ENCODE data around the gene VCL. TPM values are rescaled to one million over a fixed set of nuclear protein-coding genes. Genes with fewer than 3 reads are reported as not detected.
A peak's percentile ranks its signal among the peaks of the same experiment; 100 is the strongest.
"Not testable (repeated sequence)": the region's sequence is repeated elsewhere in the genome, so short reads cannot be mapped to it uniquely, and the experiment has no call there.

The VCL gene
- total RNA-seq, 1 donor from 2014 or later: 410 TPM

- no peak for DNase-seq (ENCODE audit: low spot score)
Observed at GRCh38 chr10:74036474-74036873, 38.6 kb downstream of the VCL start.

- peak; percentile 84 for DNase-seq (ENCODE audit: low spot score)
Observed at GRCh38 chr10:74039561-74040145, 41.7 kb downstream of the VCL start.

DNA sequence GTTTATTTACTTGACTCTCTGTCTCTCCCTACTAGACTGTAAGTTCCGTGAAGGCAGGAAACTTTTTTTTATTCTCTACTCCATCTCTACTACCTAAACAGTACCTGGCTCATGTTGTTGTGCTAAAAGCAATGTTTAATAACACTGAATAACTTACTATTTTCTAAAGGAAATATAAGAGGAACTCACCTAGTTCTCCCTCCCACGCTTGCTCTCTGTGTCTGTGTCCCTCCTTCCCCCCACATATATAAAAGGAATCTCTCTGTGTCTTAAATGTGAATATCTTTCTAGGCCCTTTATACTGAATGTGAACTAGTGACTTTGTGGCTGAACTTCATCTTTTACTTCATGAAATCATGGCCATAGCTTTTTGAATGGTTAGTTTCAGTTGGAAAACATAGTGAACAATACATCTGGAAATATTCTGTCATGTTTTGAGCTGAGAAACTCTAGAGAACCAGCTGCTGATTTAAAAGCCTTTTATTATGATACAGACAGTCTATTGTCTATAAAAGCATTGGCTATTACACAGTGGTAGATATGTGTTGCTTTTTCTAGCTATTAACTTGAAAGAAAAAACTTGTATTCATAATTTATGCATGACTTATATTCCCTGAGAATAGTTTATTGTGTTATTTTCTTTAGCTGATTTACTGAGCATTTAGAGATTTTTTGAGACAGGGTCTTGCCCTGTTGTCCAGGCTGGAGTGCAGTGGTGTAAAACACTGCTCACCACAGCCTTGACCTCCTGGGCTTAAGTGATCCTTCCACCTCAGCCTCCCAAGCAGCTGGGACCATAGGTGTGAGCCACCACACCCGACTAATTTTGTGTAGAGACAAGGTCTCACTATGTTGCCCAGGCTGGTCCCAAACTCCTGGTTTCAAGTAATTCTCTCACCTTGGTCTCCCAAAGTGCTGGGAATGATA lies 42.5 kb downstream of the VCL start:
- DNase-seq (ENCODE audit: low spot score): no peak

DNA sequence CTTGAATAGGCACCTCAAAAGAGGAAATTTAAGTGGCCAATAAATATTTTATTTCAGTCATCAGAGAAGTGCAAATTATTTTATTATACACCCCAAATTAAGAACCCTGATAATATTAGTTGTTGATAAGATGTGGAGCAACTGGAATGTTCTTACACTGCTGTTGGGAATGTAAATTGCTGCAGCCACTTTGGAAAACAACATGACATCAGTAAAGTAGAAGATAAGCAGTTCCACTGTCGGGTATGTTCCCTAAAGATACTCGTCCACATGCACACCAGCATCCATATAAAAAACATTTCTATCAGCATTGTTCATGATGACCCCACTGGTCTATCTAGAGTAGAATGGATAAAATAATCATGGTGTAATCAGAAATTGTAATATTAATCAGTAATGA lies 46.5 kb downstream of the VCL start:
- no peak for DNase-seq (ENCODE audit: low spot score)

- DNase-seq (ENCODE audit: low spot score): no peak
Observed at GRCh38 chr10:74047304-74047703, 49.4 kb downstream of the VCL start.

GRCh38 chr10:74047871-74048270 lies 50.0 kb downstream of the VCL start:
- DNase-seq (ENCODE audit: low spot score): no peak

GRCh38 chr10:74048433-74048832 lies 50.5 kb downstream of the VCL start:
- DNase-seq (ENCODE audit: low spot score): no peak

GRCh38 chr10:74049955-74050354 lies 52.0 kb downstream of the VCL start:
- DNase-seq (ENCODE audit: low spot score): peak; percentile 50

- DNase-seq (ENCODE audit: low spot score): no peak
Observed at GRCh38 chr10:74050653-74051052, 52.7 kb downstream of the VCL start.

- no peak for DNase-seq (ENCODE audit: low spot score)
Observed at GRCh38 chr10:74051736-74052342, 53.9 kb downstream of the VCL start.

- no peak for DNase-seq (ENCODE audit: low spot score)
Observed at GRCh38 chr10:74052994-74053393, 55.1 kb downstream of the VCL start.

- DNase-seq (ENCODE audit: low spot score): no peak
Observed at GRCh38 chr10:74055383-74056049, 57.6 kb downstream of the VCL start.

DNA sequence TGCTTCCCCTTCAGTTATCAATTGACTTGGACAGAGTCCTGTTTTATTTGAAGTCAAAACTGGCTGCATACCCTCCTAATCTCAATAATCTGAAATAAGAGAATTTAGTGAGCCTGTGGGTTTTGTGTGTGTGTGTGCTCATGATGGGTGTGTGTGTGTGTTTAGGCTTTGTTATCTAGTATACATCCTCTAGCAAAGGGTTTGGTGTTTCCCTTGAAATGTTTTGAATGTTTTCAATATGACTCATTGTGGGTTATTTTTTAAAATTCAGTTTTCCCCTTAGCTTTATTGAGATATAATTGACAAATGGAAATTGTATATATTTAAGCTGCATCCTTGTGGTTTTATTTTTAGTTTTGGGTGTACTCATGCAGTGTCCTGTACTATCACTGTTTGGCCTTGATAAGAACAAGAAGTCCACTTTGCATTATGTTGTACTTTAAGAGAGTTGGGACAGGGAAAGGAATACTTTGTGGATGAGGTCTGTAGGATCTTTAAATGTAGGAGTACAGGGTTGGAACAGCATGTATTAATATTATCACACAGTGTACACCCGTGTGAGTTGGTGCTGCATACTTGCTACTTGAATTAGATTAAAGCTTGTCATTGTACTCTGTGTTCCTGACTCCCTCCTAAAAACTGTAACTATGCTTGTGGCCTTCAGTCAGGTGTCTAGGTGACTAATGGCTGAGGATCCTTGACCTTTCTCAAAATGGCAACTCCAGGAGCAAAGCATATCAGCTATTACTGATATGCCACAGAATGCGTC lies 58.3 kb downstream of the VCL start:
- peak; percentile 68 for DNase-seq (ENCODE audit: low spot score)

- DNase-seq (ENCODE audit: low spot score): no peak
Observed at GRCh38 chr10:74058071-74058470, 60.2 kb downstream of the VCL start.

GRCh38 chr10:74058658-74059057 lies 60.7 kb downstream of the VCL start:
- DNase-seq (ENCODE audit: low spot score): no peak

DNA sequence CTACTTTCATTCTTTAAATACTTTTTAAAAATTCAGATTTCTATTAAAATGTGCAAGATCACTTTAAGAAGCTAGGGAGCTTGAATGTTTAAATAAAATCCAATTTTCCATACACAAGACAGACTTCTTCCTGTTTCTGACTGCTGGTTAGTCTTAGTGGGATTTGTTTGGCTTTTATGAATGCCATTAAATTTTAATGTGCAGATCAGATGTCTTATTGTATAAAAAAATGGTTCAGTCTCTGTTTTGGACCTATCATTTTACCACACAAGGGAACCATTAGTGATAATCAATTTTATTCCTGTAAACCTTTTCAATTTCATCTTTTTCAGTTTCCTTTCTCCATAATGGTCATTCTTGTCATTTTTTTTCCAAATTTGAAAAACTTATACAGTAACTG lies 63.2 kb downstream of the VCL start:
- DNase-seq (ENCODE audit: low spot score): peak; percentile 73

GRCh38 chr10:74061978-74062377 lies 64.1 kb downstream of the VCL start:
- not testable (repeated sequence) for DNase-seq (ENCODE audit: low spot score)

GRCh38 chr10:74063256-74063655 lies 65.3 kb downstream of the VCL start:
- DNase-seq (ENCODE audit: low spot score): no peak

GRCh38 chr10:74067373-74068352 lies 69.7 kb downstream of the VCL start:
- peak; percentile 36 for DNase-seq (ENCODE audit: low spot score)

- peak; percentile 48 for DNase-seq (ENCODE audit: low spot score)
Observed at GRCh38 chr10:74071157-74071556, 73.2 kb downstream of the VCL start.

Measured in umbilical cord (tissue), 2 donors.